GM21619 (cell line): ENCODE results near the gene FARP2.
A peak's percentile ranks its signal among the peaks of the same experiment; 100 is the strongest.
"Not testable (repeated sequence)": the region's sequence is repeated elsewhere in the genome, so short reads cannot be mapped to it uniquely, and the experiment has no call there.

ENCODE experiments used
- ATAC-seq: cut with Tn5 transposase; IDR thresholded peaks from one replicate; pipeline ENCODE4 v1.9.1; 2021; ENCODE audit not compliant: unreplicated experiment

Gene FARP2

DNA sequence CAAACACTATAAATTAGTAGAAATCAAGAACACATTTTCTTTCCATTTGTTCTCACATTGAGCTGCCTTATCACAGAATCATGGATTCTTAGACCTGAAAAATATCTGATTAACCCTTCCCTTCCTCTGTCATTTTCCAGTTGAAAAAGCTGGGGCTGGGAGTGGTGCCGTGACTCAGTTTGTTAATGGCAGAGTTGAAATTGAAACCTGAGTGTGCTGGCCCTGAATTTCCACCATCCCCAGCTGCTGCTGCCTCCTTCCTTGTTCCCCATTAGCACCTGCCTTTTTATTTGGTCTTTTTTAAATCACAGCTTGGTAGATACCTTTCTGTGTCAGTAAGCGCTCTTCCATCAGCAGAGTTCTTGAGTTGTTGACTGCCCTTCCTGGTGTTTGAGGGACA, 10.6 kb downstream of the FARP2 start:
- ATAC-seq: no peak

- no peak for ATAC-seq
These were observed 12.6 kb downstream of the FARP2 start for GRCh38 chr2:241368643-241369042.

GRCh38 chr2:241372361-241372992, 16.4 kb downstream of the FARP2 start:
- no peak for ATAC-seq

DNA sequence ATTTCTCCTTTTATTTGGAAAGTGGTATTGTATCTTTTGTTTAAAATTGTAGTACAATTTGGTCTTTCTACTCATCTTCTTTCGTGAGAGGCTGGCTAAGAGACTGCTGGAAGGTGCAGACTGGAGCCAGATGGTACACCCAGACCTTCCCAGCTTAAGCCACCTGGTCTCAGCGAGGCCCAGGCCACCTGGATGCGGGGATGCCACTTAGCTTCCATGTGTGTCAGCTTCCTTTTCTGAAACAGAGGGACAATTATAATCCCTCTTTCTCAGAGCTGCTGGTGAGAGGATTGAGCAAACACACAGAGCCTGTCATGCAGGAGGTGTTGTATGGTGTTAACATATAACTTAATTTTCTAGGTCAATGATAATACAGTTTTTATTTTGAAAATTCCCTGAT, 17.4 kb downstream of the FARP2 start:
- no peak for ATAC-seq

- ATAC-seq: not testable (repeated sequence)
These were observed 17.8 kb downstream of the FARP2 start for GRCh38 chr2:241373906-241374305.

- no peak for ATAC-seq
These were observed 19.2 kb downstream of the FARP2 start for GRCh38 chr2:241375300-241375699.

- ATAC-seq: no peak
These were observed 20.7 kb downstream of the FARP2 start for GRCh38 chr2:241376808-241377207.

DNA sequence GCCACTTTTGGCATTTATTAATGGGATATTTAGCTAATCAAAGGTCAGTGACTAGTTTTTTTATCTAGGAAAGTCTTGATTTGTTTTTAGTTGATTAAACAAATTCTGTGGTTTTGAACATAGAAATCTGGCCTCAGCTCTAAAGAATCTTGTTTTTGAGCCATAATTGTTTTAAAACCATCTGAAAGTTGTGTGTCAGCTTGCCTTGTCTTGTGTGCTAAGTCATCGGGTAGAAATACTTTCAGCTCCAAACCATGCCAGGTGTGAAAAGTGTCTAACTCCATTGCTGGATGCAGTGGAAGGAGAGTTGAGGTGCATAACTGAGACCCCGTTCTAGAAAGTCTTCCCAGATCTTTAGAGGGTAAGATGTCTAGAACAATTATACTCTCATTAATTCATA, 22.7 kb downstream of the FARP2 start:
- ATAC-seq: no peak

- ATAC-seq: no peak
These were observed 23.7 kb downstream of the FARP2 start for GRCh38 chr2:241379481-241380480.

DNA sequence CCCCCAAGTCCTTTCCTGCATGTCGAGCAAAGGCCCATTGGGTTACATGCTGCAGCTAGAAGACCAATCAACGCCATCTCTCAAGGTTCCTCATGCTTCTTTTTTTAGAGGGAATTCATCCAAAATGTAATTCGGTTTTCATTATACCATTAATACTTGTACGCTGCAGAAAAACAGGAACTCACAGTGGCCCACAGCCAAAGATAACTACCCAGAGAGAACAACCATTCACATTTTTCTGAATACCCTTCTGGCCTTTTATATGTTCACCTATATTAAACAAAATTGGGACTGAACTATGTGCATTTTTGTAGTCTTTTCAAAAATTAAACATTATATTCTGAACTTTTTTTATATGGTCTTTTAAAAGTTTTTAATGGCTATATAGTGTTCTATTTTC, 25.8 kb downstream of the FARP2 start:
- ATAC-seq: no peak

DNA sequence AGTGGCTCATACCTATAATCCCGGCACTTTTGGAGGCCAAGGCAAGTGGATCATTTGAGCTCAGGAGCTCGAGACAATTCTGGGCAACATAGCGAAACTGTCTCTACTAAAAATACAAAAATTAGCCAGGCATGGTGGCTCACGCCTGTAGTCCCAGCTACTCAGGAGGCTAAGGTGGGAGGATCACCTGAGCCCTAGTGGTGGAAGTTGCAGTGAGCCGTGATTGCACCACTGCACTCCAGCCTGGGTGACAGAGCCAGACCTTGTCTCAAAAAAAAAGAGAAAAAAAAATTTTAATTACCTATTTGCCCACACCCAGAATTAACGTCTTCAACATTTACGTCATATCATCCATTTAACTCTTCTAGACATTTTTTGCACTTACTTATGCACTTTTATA, 29.4 kb downstream of the FARP2 start:
- ATAC-seq: not testable (repeated sequence)

GRCh38 chr2:241386519-241386918, 30.4 kb downstream of the FARP2 start:
- ATAC-seq: no peak

DNA sequence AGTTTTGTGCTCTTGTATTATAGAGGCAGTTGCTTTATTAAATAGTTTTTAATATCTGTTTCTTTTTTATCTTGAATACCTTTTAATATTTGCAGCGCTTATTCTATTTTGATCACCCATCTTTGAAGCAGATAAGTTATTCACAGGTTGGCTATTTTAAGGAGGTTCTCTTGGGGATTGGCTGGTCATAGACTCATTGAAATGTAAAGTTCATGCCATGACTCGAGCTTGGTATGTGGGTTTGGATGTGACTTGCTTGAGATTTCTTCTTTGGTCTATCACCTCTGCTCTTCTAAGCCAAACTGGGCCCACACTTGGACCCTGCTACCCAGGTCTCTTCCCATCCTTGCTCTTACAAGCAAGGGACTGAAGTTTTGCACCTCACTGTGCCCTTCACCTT, 33.6 kb downstream of the FARP2 start:
- no peak for ATAC-seq

- peak; percentile 70 for ATAC-seq
These were observed 34.5 kb downstream of the FARP2 start for GRCh38 chr2:241390301-241391206.

- no peak for ATAC-seq
These were observed 36.0 kb downstream of the FARP2 start for GRCh38 chr2:241391892-241392665.

DNA sequence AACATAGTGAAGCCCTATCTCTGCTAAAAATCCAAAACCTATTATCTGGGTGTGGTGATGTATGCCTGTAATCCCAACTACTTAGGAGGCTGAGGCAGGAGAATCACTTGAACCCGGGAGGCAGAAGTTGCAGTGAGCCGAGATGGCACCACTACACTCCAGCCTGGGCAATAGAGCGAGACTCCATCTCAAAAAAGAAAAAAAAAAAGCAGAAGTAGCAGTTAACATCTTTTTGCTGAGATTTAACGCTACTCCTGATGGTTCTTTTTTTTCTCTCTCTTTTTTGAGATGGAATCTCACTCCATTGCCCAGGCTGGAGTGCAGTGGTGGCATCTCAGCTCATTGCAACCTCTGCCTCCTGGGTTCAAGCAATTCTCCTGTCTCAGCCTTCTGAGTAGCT, 36.7 kb downstream of the FARP2 start:
- not testable (repeated sequence) for ATAC-seq

GRCh38 chr2:241393524-241394196, 37.6 kb downstream of the FARP2 start:
- no peak for ATAC-seq

GRCh38 chr2:241396809-241397208, 40.7 kb downstream of the FARP2 start:
- ATAC-seq: not testable (repeated sequence)

DNA sequence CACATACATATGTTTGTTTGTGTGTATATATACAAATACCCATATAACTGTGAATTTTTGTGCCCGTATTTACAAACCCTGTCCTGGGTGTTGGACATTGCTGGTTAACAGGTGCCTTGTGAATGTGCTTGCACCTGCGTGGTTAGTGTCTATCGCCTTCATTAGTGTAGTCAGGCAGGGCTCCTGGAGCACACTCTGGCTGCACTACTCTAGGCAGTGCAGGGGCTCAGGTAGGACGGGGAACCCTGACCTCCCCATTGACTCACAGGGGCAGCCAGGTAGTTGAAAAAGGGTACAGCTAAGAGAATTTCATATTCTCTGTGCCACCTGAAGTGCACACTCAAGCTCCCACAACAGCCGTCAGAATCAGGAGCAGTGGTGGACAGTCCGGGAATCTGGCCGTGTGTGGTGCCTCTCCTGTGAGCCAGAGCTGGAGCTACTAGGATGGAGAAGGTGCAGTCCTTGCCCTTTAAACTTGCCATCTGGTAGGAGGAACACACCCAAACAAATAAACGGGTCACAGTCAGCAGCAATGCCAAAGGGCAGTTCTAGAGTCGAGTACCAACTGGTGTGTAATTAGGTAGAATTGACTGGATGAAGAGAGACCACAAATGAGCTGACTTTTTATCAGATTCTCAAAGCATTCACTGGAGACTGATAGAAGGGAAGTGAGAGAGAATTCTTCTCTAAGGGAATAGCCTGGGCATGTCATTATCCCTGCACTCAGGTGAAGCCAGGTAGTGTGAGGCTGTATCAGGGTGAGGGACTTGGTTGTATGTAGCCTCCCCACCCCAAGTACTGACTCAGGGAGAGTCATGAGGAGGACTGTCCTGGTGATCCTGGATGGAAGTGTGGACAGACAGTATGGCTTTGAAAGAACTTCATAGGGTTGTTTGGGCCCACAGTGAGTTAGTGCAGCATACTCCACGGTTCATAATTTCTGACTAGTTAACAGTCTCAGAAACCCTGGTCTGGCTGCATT, 44.1 kb downstream of the FARP2 start:
- no peak for ATAC-seq
